Activated naive CD4-positive, alpha-beta T cell treated with anti-CD3 and anti-CD28 coated beads for 36 hours (primary cell): ENCODE data around the gene ASCL3. TPM values are rescaled to one million over a fixed set of nuclear protein-coding genes. Genes with fewer than 3 reads are reported as not detected.
"Not testable (repeated sequence)": the region's sequence is repeated elsewhere in the genome, so short reads cannot be mapped to it uniquely, and the experiment has no call there.

Experiments used
- CTCF ChIA-PET: fragments of 350-600 bp; sonication (Branson Sonifier 250); formaldehyde crosslinking; loops from one replicate; lab custom pipeline; 2021; ENCODE audit warnings: antibody characterized with exemption; lab: Charles Lee
- DNase-seq: peaks from one replicate; pipeline ENCODE4 v3.0.0-alpha.2; 2020
- H3K27ac Mint-ChIP-seq: one replicate; pipeline ENCODE4 v1.8.0; 2021; ENCODE audit warnings: mild to moderate bottlenecking, mixed read lengths
- H3K27me3 Mint-ChIP-seq: one replicate; pipeline ENCODE4 v1.8.0; 2021; ENCODE audit warnings: low read depth, mixed read lengths
- H3K36me3 Mint-ChIP-seq: one replicate; pipeline ENCODE4 v1.8.0; 2021; ENCODE audit warnings: low read depth, mixed read lengths
- H3K4me1 Mint-ChIP-seq: one replicate; pipeline ENCODE4 v1.8.0; 2021; ENCODE audit warnings: low read depth, mixed read lengths
- H3K4me3 Mint-ChIP-seq: one replicate; pipeline ENCODE4 v1.8.0; 2021; ENCODE audit warnings: mild to moderate bottlenecking, moderate library complexity, mixed read lengths
- H3K9me3 Mint-ChIP-seq: one replicate; pipeline ENCODE4 v1.8.0; 2021; ENCODE audit warnings: mixed read lengths
- intact Hi-C: fragments of 100-400 bp; cut with micrococcal nuclease; formaldehyde crosslinking; loops from one replicate; pipeline ENCODE4 v1.15.1; 2023
- total RNA-seq, 2 experiments: library from RNA; stranded (reverse); gene quantifications; one replicate each; pipeline ENCODE4 v1.2.3, GENCODE V29; 2021

The ASCL3 gene, protein sequence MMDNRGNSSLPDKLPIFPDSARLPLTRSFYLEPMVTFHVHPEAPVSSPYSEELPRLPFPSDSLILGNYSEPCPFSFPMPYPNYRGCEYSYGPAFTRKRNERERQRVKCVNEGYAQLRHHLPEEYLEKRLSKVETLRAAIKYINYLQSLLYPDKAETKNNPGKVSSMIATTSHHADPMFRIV
- total RNA-seq: not detected

DNA sequence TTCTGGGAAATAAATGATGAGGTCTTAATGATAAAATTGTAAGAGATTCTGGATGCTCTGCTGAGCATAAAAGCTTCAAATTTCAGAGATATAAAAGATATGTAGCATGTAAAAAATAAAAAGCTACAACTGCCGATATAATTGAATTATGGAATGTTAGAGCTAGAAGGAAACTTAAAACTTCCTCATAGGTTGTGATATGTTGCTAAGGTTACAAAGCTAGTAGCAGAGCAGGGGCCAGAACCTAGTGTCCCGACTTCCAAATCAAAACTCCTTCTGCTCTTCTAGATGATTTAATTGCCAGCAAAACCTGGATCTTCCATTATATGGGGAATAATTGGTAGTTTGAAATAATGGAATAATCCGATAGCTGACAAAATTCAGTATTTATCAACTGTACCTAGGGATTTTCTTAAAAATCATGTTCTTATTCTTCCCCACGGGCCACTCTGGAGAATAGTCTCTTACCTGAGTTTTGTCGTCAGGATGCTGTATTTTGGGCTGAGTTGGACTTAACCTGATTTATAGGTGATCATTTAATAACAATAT lies at the start of gene ASCL3:
Gene ASCL3 (minus strand): TSS at position 499 of the 549 bp plus-strand sequence. CDS start 4,855 bp downstream, outside the sequence.
- Mint-ChIP-seq H3K9me3 (no peaks in the 10 kb centered on the region), H3K4me3 (no peak within 1 kb of the TSS), H3K4me1 (no peaks in the 10 kb centered on the region), H3K36me3 (peaks cover 10% of the 10 kb centered on the region), H3K27ac (no peak within 1 kb of the TSS), H3K27me3 (peaks cover 2% of the 10 kb centered on the region)
- DNase-seq: no peak
- intact Hi-C loops: no loop called here
- CTCF ChIA-PET: interaction anchor here (1.0 kb wide), 1 partner anchor 17 kb away, joined by 3 read pairs; no protein-coding TSS in a partner anchor

DNA sequence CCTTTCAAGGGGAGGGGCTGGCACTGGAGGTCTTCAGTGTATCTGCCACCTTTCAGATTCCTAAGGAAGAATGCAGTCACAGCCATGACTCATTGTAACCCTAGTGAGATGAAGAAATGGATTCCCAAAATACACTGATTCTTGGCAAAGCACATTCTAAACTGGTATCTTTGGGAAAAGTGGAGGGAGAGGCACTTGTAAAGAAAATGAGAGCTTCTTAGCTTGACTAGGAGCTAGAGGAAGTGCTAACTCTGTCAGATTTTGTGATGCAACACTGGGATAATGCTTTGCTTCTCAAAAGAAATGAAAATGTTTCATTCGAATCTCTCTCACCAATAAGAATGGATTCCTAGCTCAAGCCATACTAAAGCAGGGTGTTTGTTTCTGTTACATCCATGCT lies 46.6 kb upstream of the ASCL3 start:
- CTCF ChIA-PET: no interaction called here
- H3K4me3 Mint-ChIP-seq: no peak overlapping the region
- H3K36me3 Mint-ChIP-seq: no peaks in the 10 kb centered on the region
- no peaks in the 10 kb centered on the region for H3K4me1 Mint-ChIP-seq
- peaks cover 3% of the 10 kb centered on the region for H3K27me3 Mint-ChIP-seq
- DNase-seq: no peak
- intact Hi-C loops: no loop called here
- no peaks in the 10 kb centered on the region for H3K9me3 Mint-ChIP-seq
- H3K27ac Mint-ChIP-seq: no peak overlapping the region

DNA sequence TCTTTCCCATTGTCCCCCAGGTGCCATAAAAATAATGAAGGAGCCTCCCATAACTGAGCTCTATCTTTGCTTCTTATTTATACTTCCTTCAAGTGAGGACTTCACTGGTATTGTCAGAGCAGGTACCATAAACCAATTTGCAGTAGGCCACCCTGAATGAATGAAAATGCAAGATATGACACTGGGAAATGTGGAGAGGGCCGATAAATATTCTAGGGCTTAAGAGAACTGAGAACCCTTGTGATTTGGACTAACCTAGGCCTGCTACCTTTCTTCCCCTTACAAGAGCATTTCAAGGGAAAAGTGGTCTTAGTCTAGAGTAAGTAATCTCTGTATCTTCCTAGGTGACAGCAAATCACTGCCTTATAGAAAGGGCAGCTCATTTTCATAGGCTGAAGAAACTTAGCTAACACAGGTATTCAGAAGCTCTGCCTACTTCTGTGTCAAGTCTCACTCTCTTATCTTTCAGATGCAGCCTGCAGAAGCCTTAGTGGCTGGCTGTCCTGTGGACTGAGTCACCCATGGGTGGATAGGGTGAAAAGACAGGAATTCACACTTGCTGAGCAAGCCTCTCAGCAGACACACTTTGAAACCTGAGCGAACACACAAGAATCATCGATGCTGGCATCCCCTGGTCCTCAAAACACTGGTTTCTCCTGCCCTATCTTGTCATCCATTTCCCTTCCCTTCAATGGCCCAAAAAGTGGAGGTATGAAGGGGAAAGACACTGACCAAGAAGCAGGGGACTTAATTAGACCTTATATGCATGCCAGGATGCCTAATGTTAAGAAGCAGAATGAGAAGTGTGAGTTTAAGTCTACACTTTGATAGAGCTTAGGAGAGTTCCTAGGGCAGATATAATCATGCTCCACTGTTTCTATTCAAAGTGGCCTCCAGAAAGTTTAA lies 45.8 kb upstream of the ASCL3 start:
- CTCF ChIA-PET: interaction anchor here (0.5 kb wide), 1 partner anchor 191 kb away, joined by 3 read pairs; no protein-coding TSS in a partner anchor
- Mint-ChIP-seq H3K4me1 (no peaks in the 10 kb centered on the region), H3K9me3 (no peaks in the 10 kb centered on the region), H3K4me3 (no peak overlapping the region), H3K36me3 (no peaks in the 10 kb centered on the region), H3K27ac (no peak overlapping the region), H3K27me3 (peaks cover 3% of the 10 kb centered on the region)
- intact Hi-C loops: no loop called here
- no peak for DNase-seq

DNA sequence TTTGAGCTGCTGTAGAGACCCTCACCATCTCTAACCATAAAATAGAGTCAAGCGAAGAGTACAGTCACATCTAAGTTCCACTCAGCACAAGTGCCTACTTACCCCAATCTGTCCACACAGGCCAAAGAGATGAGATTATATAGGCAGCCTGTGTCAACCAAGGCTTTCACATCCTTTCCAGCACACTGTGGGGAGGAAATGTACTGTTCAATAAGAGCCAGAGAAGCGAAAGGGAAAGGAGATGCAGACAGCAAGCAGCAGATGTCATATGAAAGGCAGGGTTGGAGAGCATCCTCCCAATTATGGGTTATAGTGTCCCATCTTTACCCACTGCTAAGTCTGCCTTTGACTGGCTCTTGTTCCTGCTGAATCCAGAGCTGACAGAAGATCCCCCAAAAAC lies 44.6 kb upstream of the ASCL3 start:
- no peak overlapping the region for H3K4me3 Mint-ChIP-seq
- H3K27me3 Mint-ChIP-seq: peaks cover 3% of the 10 kb centered on the region
- H3K36me3 Mint-ChIP-seq: no peaks in the 10 kb centered on the region
- no peak overlapping the region for H3K27ac Mint-ChIP-seq
- intact Hi-C loops: no loop called here
- H3K4me1 Mint-ChIP-seq: no peaks in the 10 kb centered on the region
- CTCF ChIA-PET: no interaction called here
- H3K9me3 Mint-ChIP-seq: no peaks in the 10 kb centered on the region
- no peak for DNase-seq

DNA sequence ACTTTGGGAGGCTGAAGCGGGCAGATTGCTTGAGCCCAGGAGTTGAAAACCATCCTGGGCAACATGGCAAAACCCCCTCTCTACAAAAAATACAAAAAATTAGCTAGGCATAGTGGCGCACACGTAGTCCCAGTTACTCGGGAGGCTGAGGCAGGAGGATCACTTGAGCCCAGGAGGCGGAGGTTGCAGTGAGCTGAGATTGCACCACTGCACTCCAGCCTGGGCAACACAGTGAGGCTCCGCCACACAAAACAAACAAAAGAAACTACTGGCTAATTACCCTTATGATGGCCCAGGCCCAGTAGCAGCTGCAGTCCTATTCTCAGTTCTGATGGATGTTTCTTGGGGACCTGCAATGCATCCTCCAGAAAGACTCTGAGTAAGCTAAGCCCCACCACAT lies 44.0 kb upstream of the ASCL3 start:
- CTCF ChIA-PET, H3K4me3 Mint-ChIP-seq, intact Hi-C loops, H3K27ac Mint-ChIP-seq, H3K36me3 Mint-ChIP-seq, H3K27me3 Mint-ChIP-seq, H3K9me3 Mint-ChIP-seq, DNase-seq, H3K4me1 Mint-ChIP-seq: not testable (repeated sequence)

DNA sequence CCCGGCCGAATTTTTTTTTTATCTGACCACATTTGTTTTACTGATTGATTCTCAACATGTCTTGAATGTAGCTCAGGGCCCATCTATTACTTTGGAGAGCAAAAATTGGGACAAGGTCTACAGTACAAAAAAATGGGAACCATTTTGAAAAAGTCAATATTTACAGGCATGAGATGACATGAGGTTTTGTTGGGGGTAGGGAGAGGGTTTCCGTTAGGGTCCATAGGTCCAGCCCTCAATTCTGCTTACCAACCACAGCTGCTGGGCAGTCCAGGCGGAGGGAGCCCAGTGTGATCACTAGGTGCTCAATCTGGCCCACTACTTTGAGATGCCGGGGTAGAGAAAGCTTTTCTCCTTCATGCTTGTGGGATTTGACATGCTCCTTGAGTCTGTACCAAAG lies 42.6 kb upstream of the ASCL3 start:
- intact Hi-C loops: no loop called here
- H3K27ac Mint-ChIP-seq: no peak overlapping the region
- no peaks in the 10 kb centered on the region for H3K4me1 Mint-ChIP-seq
- CTCF ChIA-PET: no interaction called here
- peaks cover 3% of the 10 kb centered on the region for H3K27me3 Mint-ChIP-seq
- H3K36me3 Mint-ChIP-seq: no peaks in the 10 kb centered on the region
- H3K9me3 Mint-ChIP-seq: no peaks in the 10 kb centered on the region
- DNase-seq: no peak
- H3K4me3 Mint-ChIP-seq: no peak overlapping the region

DNA sequence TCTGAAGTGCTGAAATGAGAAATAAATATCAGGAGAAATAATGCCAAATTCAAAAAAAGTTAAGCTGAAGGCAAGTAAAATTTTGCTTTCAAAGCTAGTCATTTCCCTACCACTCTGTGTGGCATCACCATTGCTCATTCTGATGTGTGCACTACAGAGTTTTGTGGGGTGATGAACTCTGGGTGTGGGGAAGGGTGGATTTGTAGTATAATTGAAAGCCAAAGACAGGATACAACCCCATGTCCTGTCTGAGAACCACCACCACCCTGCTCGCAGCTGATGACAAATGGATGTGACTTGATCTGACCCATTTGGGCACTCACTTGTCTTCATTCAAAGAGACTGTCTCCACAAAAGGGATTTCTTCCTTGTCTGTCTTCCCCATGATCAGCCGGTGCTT lies 40.7 kb upstream of the ASCL3 start:
- intact Hi-C loops: no loop called here
- Mint-ChIP-seq H3K36me3 (no peaks in the 10 kb centered on the region), H3K4me1 (no peaks in the 10 kb centered on the region), H3K27me3 (no peaks in the 10 kb centered on the region), H3K9me3 (no peaks in the 10 kb centered on the region), H3K27ac (no peak overlapping the region), H3K4me3 (no peak overlapping the region)
- DNase-seq: peak; percentile 26
- CTCF ChIA-PET: interaction anchor here (0.6 kb wide), 1 partner anchor 34 kb away, joined by 3 read pairs; no protein-coding TSS in a partner anchor

DNA sequence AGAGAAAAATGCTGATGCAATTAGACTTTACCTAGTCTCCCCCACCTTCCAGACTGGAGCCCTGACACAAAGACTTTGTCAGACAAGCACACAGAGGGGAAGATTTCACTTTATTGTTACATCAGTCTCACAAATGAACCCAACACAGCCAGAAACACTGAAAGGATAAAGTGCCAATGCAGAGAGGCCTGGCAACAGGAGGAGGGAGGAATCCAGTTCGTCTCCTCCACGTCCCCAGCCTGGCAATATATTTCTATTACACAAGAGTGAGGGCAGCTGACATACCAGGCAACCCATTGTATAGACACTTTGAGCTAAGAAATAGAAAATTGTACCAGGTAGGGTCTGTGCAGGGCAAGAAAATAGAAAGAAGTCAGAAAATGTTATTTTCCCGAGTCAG lies 37.7 kb upstream of the ASCL3 start:
- no peaks in the 10 kb centered on the region for H3K9me3 Mint-ChIP-seq
- H3K36me3 Mint-ChIP-seq: no peaks in the 10 kb centered on the region
- no peaks in the 10 kb centered on the region for H3K4me1 Mint-ChIP-seq
- CTCF ChIA-PET: no interaction called here
- no peak overlapping the region for H3K27ac Mint-ChIP-seq
- no peak for DNase-seq
- intact Hi-C loops: no loop called here
- H3K27me3 Mint-ChIP-seq: no peaks in the 10 kb centered on the region
- H3K4me3 Mint-ChIP-seq: no peak overlapping the region

DNA sequence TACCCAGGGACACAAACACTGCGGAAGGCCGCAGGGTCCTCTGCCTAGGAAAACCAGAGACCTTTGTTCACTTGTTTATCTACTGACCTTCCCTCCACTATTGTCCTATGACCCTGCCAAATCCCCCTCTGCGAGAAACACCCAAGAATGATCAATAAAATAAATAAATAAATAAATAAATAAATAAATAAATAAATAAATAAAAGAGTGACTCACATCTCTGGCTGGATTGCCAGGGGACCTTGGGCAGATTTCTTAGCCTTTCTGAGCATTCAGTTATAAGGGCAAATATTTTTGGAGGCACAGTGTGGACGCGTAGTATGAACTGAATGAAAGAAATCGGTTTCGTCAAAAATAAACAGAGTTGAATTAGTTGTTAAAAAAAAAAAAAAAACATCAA lies 36.5 kb upstream of the ASCL3 start:
- intact Hi-C loops, H3K36me3 Mint-ChIP-seq, H3K4me3 Mint-ChIP-seq, CTCF ChIA-PET, DNase-seq, H3K27ac Mint-ChIP-seq, H3K9me3 Mint-ChIP-seq, H3K27me3 Mint-ChIP-seq, H3K4me1 Mint-ChIP-seq: not testable (repeated sequence)

DNA sequence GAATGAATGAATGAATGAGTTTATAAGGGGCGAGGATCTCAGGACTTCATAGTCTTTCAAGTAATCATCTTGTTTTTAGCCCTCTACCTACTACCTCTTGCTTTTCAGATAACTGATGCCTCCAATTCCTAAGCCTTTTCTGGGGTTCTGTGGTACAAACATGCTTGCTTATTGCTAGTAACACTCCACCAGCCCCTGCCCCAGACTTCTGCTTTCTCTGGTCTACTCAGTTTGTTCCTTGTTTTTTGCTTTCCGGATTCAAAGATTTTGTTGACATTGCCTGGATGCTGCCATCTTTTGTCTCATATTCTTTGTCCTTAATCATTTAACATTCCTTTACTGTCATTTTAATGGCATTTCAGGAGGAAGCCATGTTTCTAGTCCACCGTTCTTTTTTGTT lies 30.3 kb upstream of the ASCL3 start:
- intact Hi-C loops: no loop called here
- no peaks in the 10 kb centered on the region for H3K27me3 Mint-ChIP-seq
- H3K4me3 Mint-ChIP-seq: no peak overlapping the region
- DNase-seq: no peak
- no peak overlapping the region for H3K27ac Mint-ChIP-seq
- CTCF ChIA-PET: interaction anchor here (0.6 kb wide), 1 partner anchor 38 kb away, joined by 3 read pairs; no protein-coding TSS in a partner anchor
- H3K4me1 Mint-ChIP-seq: no peaks in the 10 kb centered on the region
- H3K36me3 Mint-ChIP-seq: peaks cover 2% of the 10 kb centered on the region
- no peaks in the 10 kb centered on the region for H3K9me3 Mint-ChIP-seq

DNA sequence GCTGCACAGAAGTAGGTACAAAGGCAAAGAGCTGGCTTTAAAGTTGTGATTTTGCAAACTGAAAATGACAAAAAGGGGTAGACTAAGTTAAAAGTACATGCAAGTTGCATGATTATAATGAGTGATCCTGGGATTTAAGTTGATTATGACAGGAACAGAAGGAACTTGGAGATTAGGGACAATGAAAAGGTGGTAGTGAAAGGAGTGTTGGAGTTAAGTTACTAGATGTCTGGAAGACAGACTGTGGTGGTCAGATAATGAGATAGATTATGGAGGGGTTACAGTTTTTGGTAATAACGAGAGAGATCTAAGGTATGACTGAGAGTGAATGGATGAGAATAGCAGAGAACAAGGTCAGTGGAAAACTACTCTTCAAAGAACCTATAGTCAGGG lies 29.1 kb upstream of the ASCL3 start:
- peaks cover 5% of the 10 kb centered on the region for H3K36me3 Mint-ChIP-seq
- no peaks in the 10 kb centered on the region for H3K4me1 Mint-ChIP-seq
- CTCF ChIA-PET: no interaction called here
- H3K9me3 Mint-ChIP-seq: no peaks in the 10 kb centered on the region
- no peaks in the 10 kb centered on the region for H3K27me3 Mint-ChIP-seq
- no peak overlapping the region for H3K4me3 Mint-ChIP-seq
- H3K27ac Mint-ChIP-seq: no peak overlapping the region
- intact Hi-C loops: no loop called here
- DNase-seq: no peak

DNA sequence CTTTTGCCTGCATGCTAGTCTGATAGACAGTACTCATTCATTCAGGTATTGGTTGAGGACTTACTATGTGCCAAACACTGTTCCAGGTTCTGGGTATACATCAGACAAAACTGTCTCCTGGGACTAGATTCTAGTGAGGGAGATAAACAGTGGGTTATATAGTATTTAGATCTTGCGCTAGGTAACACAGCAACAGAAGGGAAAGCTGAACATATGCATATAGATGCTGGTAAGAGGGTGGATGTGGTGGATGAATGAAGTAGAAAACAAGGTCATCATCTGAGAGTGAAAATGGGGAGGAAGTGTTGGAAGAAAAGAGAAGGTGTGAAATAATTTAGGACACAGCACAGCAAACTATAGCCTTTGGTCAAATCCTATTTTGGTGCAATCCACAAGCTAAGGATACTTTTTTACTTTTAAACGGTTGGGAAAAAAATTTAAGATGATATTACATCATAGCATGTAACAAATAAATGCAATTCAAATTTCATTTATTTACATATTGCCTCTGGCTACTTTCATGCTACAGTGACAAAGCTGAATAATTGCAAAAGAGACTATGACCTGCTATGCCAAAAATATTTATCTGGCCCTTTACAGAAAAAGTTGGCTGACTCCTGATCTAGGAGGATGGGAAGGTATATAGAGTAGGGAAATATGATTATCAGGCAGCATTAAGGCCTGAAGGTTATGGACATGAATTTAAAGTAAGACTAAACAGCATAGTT lies 28.5 kb upstream of the ASCL3 start:
- CTCF ChIA-PET: no interaction called here
- peaks cover 2% of the 10 kb centered on the region for H3K4me1 Mint-ChIP-seq
- peaks cover 5% of the 10 kb centered on the region for H3K36me3 Mint-ChIP-seq
- H3K4me3 Mint-ChIP-seq: no peak overlapping the region
- intact Hi-C loops: no loop called here
- H3K9me3 Mint-ChIP-seq: no peaks in the 10 kb centered on the region
- no peaks in the 10 kb centered on the region for H3K27me3 Mint-ChIP-seq
- DNase-seq: no peak
- no peak overlapping the region for H3K27ac Mint-ChIP-seq
